Thyroid gland (tissue), 4 donors: Measurements from ENCODE around the gene SPTBN1.

Source experiments
- POLR2A ChIP-seq, 2 donors: fragments of 450-650 bp; IDR thresholded peaks; one replicate each; pipeline ENCODE4 v1.6.1; 2017; ENCODE audit warnings: antibody characterized with exemption in 2 of 2, mild to moderate bottlenecking in 2 of 2, moderate library complexity in 1 of 2
- TF ChIP-seq, protein P1 (sequence below), 6 experiments: fragments of 200-600 bp in 3 of 6; fragments of 450-650 bp in 3 of 6; sonication (generic) in 3 of 6; IDR thresholded peaks; one replicate each; pipeline ENCODE4 v1.5.1; 2016 to 2019; ENCODE audit warnings: antibody characterized with exemption in 6 of 6, mild to moderate bottlenecking in 2 of 6, inconsistent platforms in 1 of 6, moderate library complexity in 1 of 6

DNA sequence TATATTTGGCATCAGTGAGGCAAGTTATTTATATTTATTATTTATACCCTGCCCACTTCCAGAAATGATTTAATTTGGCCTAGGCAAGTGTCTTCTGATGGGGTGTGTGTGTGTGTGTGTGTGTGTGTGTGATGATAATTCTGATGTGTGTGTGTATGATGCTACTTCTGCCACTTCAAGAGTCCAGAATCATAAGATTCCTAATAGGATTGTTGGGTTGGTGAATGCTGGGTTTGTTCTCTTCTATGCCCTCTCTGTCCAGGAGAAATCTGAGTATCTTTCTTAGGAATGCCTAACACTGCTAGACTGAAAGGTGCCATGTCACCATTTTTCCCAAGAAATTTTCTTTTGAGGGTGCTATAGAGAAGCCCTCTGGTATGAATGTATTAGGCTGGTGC, 122.5 kb downstream of the SPTBN1 start:
- TF ChIP-seq, protein P1, sequence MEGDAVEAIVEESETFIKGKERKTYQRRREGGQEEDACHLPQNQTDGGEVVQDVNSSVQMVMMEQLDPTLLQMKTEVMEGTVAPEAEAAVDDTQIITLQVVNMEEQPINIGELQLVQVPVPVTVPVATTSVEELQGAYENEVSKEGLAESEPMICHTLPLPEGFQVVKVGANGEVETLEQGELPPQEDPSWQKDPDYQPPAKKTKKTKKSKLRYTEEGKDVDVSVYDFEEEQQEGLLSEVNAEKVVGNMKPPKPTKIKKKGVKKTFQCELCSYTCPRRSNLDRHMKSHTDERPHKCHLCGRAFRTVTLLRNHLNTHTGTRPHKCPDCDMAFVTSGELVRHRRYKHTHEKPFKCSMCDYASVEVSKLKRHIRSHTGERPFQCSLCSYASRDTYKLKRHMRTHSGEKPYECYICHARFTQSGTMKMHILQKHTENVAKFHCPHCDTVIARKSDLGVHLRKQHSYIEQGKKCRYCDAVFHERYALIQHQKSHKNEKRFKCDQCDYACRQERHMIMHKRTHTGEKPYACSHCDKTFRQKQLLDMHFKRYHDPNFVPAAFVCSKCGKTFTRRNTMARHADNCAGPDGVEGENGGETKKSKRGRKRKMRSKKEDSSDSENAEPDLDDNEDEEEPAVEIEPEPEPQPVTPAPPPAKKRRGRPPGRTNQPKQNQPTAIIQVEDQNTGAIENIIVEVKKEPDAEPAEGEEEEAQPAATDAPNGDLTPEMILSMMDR (IDR thresholded peaks at IDR 0.05), result no peak
- TF ChIP-seq POLR2A (IDR thresholded peaks at IDR 0.05), result no peak
